Measurements from ENCODE around the gene INPP4A.

Gene INPP4A

GRCh38 chr2:98643496-98644100 lies 198.9 kb downstream of the INPP4A start:
- no peak for DNase-seq (ENCODE audit: low read depth)
